CD8-positive, alpha-beta memory T cell (primary cell): ENCODE measurements around the gene ITGAX. TPM values are rescaled to one million over a fixed set of nuclear protein-coding genes. Genes with fewer than 3 reads are reported as not detected.

Experiments used
- CTCF ChIA-PET: fragments of 350-600 bp; sonication (Branson Sonifier 250); formaldehyde crosslinking; loops from one replicate; lab custom pipeline; 2021; ENCODE audit warnings: antibody characterized with exemption; lab: Charles Lee
- POLR2A ChIA-PET: fragments of 350-600 bp; sonication (Branson Sonifier 250); formaldehyde crosslinking; loops from one replicate; lab custom pipeline; 2021; ENCODE audit warnings: antibody characterized with exemption; lab: Charles Lee
- DNase-seq, 5 donors: peaks; one replicate each; pipeline versions ENCODE4 v3.0.0 to v3.0.0-alpha.2; 2020 to 2022; ENCODE audit warnings: mixed read lengths in 1 of 5
- H3K27ac ChIP-seq: one replicate; pipeline ENCODE4 v1.7.0; 2013; ENCODE audit warnings: low read depth, mild to moderate bottlenecking, low read length, moderate library complexity
- H3K27me3 ChIP-seq: 2 replicates; pipeline ENCODE4 v1.7.0; 2013; ENCODE audit warnings: low read length, mild to moderate bottlenecking; ENCODE audit not compliant: insufficient read depth, poor library complexity, severe bottlenecking
- H3K36me3 ChIP-seq: 2 replicates; pipeline ENCODE4 v1.7.0; 2013; ENCODE audit warnings: mild to moderate bottlenecking, low read length, moderate library complexity; ENCODE audit not compliant: insufficient read depth
- H3K4me1 ChIP-seq: 2 replicates; pipeline ENCODE4 v1.7.0; 2013; ENCODE audit warnings: mild to moderate bottlenecking, low read length, moderate library complexity; ENCODE audit not compliant: insufficient read depth
- H3K4me3 ChIP-seq: 2 replicates; pipeline ENCODE4 v1.7.0; 2013; ENCODE audit warnings: mild to moderate bottlenecking, low read length
- H3K9me3 ChIP-seq: 2 replicates; pipeline ENCODE4 v1.7.0; 2013; ENCODE audit warnings: mild to moderate bottlenecking, low read length
- H3K27ac Mint-ChIP-seq, 8 donors: one replicate each; pipeline ENCODE4 v1.8.0; 2020 to 2021; ENCODE audit warnings: mixed read lengths in 8 of 8, mild to moderate bottlenecking in 6 of 8, inconsistent platforms in 3 of 8, moderate library complexity in 3 of 8
- H3K27me3 Mint-ChIP-seq, 2 donors: one replicate each; pipeline ENCODE4 v1.8.0; 2020 to 2021; ENCODE audit warnings: mixed read lengths in 2 of 2, mild to moderate bottlenecking in 1 of 2, moderate library complexity in 1 of 2
- H3K36me3 Mint-ChIP-seq, 3 donors: one replicate each; pipeline ENCODE4 v1.8.0; 2020 to 2021; ENCODE audit warnings: mixed read lengths in 3 of 3, inconsistent platforms in 1 of 3, mild to moderate bottlenecking in 1 of 3
- H3K4me1 Mint-ChIP-seq, 3 donors: one replicate each; pipeline ENCODE4 v1.8.0; 2020 to 2021; ENCODE audit warnings: mixed read lengths in 3 of 3, inconsistent platforms in 1 of 3, mild to moderate bottlenecking in 1 of 3
- H3K4me3 Mint-ChIP-seq, 7 donors: one replicate each; pipeline ENCODE4 v1.8.0; 2020 to 2021; ENCODE audit warnings: mixed read lengths in 7 of 7, mild to moderate bottlenecking in 6 of 7, moderate library complexity in 4 of 7, inconsistent platforms in 2 of 7
- H3K9me3 Mint-ChIP-seq, 5 donors: one replicate each; pipeline ENCODE4 v1.8.0; 2020 to 2022; ENCODE audit warnings: mixed read lengths in 5 of 5, mild to moderate bottlenecking in 3 of 5, moderate library complexity in 2 of 5, inconsistent platforms in 1 of 5
- polyA plus RNA-seq: library from polyadenylated mRNA; unstranded; fragments of 300-500 nt; fragmentation: Illumina TruSeq; gene quantifications from one replicate; pipeline ENCODE4 v1.2.3, GENCODE V29; 2021
- total RNA-seq, 2 experiments: library from RNA; stranded (reverse); gene quantifications; one replicate each; pipeline ENCODE4 v1.2.3, GENCODE V29; 2021

Gene ITGAX
- total and polyA plus RNA-seq, 3 experiments from 2014 or later = 0.46 to 2.7 (median 2.1) TPM

DNA sequence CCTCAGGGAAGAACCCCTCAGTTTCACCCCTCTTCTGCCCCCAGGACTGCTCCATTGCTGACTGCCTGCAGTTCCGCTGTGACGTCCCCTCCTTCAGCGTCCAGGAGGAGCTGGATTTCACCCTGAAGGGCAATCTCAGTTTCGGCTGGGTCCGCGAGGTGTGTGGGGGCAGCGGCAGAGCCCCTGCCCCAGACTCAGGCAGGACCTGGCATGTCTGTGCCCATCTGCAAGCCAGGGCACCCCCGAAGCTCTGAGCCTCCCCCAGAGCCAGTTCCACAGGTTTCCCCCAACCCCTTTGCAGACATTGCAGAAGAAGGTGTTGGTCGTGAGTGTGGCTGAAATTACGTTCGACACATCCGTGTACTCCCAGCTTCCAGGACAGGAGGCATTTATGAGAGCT, 68.8 kb downstream of the ITGAX start:
- H3K9me3 ChIP-seq = no peaks in the 10 kb centered on the region
- peaks cover 0 to 4% of the 10 kb centered on the region in 2 donors for H3K27me3 Mint-ChIP-seq
- no peaks in the 10 kb centered on the region for H3K36me3 Mint-ChIP-seq
- no peak overlapping the region for H3K4me3 ChIP-seq
- no peak overlapping the region for H3K27ac ChIP-seq
- H3K9me3 Mint-ChIP-seq = no peaks in the 10 kb centered on the region
- H3K4me1 Mint-ChIP-seq = peaks cover 41 to 58% (median 42%) of the 10 kb centered on the region in 3 donors
- no peaks in the 10 kb centered on the region for H3K27me3 ChIP-seq
- ChIA-PET POLR2A (no interaction called here), CTCF (no interaction called here)
- peaks cover 25% of the 10 kb centered on the region for H3K4me1 ChIP-seq
- peak overlapping the region in 3 of 7 donors; percentile 33 to 45 (median 44) for H3K4me3 Mint-ChIP-seq
- no peaks in the 10 kb centered on the region for H3K36me3 ChIP-seq
- DNase-seq = no peak
- H3K27ac Mint-ChIP-seq = peak overlapping the region in 1 of 8 donors; percentile 33

GRCh38 chr16:31427441-31428278, 72.7 kb downstream of the ITGAX start:
- no peaks in the 10 kb centered on the region for H3K36me3 ChIP-seq
- H3K9me3 ChIP-seq = no peaks in the 10 kb centered on the region
- H3K4me1 ChIP-seq = peaks cover 6% of the 10 kb centered on the region
- Mint-ChIP-seq H3K27ac (peak overlapping the region in 3 of 8 donors; percentile 7 to 68 (median 58)), H3K36me3 (no peaks in the 10 kb centered on the region), H3K27me3 (peaks cover 0 to 4% of the 10 kb centered on the region in 2 donors), H3K4me3 (peak overlapping the region; percentile 19 to 85 (median 67)), H3K4me1 (peaks cover 14 to 33% (median 25%) of the 10 kb centered on the region in 3 donors), H3K9me3 (no peaks in the 10 kb centered on the region)
- CTCF ChIA-PET = interaction anchor here (0.7 kb wide), 1 partner anchor 285 kb away, joined by 3 read pairs; no protein-coding TSS in a partner anchor
- no peak overlapping the region for H3K4me3 ChIP-seq
- peak; percentile 57 to 81 (median 70) for DNase-seq
- POLR2A ChIA-PET = no interaction called here
- H3K27ac ChIP-seq = no peak overlapping the region
- H3K27me3 ChIP-seq = no peaks in the 10 kb centered on the region

- ChIA-PET CTCF (interaction anchor here (1.5 kb wide), 1 partner anchor 15 kb away, joined by 5 read pairs; the partner anchor contains the start of gene ZNF843), POLR2A (no interaction called here)
- Histone ChIP-seq H3K9me3 (no peaks in the 10 kb centered on the region), H3K36me3 (no peaks in the 10 kb centered on the region), H3K27ac (no peak within 1 kb of the TSS), H3K4me1 (peaks cover 5% of the 10 kb centered on the region), H3K4me3 (no peak within 1 kb of the TSS), H3K27me3 (no peaks in the 10 kb centered on the region)
- H3K4me3 Mint-ChIP-seq = peak within 1 kb of the TSS; percentile 58 to 85 (median 69)
- peak within 1 kb of the TSS in 7 of 8 donors; percentile 7 to 97 (median 68) for H3K27ac Mint-ChIP-seq
- H3K9me3 Mint-ChIP-seq = no peaks in the 10 kb centered on the region
- peaks cover 8 to 27% (median 21%) of the 10 kb centered on the region in 3 donors for H3K4me1 Mint-ChIP-seq
- no peak for DNase-seq
- peaks cover 0 to 4% of the 10 kb centered on the region in 2 donors for H3K27me3 Mint-ChIP-seq
- H3K36me3 Mint-ChIP-seq = no peaks in the 10 kb centered on the region
These were observed 73.3 kb downstream of the ITGAX start, which contains the start of gene COX6A2 for GRCh38 chr16:31428279-31428597. TSS of gene COX6A2 (minus strand) at chr16:31428360. CDS start at chr16:31428325, 35 bp downstream.

DNA sequence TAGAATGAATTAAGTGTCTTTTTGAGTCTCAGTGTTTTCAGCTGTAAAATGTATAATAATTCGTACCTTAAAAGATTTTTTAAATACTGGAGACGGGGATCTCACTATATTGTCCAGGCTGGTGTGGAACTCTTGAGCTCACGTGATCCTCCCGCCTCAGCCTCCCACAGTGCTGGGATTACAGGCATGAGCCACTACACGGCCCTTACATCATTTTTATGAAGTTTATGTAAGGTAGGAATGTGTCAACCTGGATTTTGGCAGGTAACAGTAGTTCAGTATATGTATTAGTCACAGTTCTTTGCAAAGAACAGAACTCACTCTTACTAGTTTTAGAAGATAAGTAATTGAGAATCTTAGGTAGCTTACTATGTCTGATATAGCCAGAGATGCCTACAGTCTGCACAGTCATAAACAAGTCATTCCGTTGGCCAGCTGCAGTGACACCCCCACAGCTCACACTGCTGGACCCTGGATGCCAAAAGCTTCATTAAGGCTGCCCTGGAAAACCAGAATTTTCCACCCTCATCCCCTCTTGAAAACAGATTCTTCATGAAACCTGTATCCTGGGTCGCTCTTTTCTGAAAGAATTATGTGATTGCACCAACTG, 73.8 kb downstream of the ITGAX start:
- no peaks in the 10 kb centered on the region for H3K36me3 ChIP-seq
- Mint-ChIP-seq H3K27ac (peak overlapping the region in 4 of 8 donors; percentile 26 to 68 (median 54)), H3K4me3 (peak overlapping the region in 5 of 7 donors; percentile 28 to 83 (median 59)), H3K36me3 (no peaks in the 10 kb centered on the region), H3K4me1 (peaks cover 4 to 22% (median 18%) of the 10 kb centered on the region in 3 donors), H3K27me3 (peaks cover 0 to 4% of the 10 kb centered on the region in 2 donors), H3K9me3 (no peaks in the 10 kb centered on the region)
- H3K9me3 ChIP-seq = no peaks in the 10 kb centered on the region
- CTCF ChIA-PET = interaction anchor here (1.5 kb wide), 1 partner anchor 14 kb away, joined by 5 read pairs; the partner anchor contains the start of gene ZNF843
- no peak overlapping the region for H3K4me3 ChIP-seq
- POLR2A ChIA-PET = no interaction called here
- H3K4me1 ChIP-seq = peaks cover 5% of the 10 kb centered on the region
- no peak overlapping the region for H3K27ac ChIP-seq
- no peaks in the 10 kb centered on the region for H3K27me3 ChIP-seq
- DNase-seq = no peak

- Mint-ChIP-seq H3K9me3 (no peaks in the 10 kb centered on the region), H3K27ac (peak overlapping the region in 1 of 8 donors; percentile 68), H3K4me1 (peaks cover 4 to 19% (median 16%) of the 10 kb centered on the region in 3 donors), H3K36me3 (no peaks in the 10 kb centered on the region), H3K4me3 (peak overlapping the region in 1 of 7 donors; percentile 58), H3K27me3 (peaks cover 0 to 4% of the 10 kb centered on the region in 2 donors)
- no peak overlapping the region for H3K4me3 ChIP-seq
- DNase-seq = no peak
- H3K27ac ChIP-seq = no peak overlapping the region
- CTCF ChIA-PET = interaction anchor here (1.3 to 1.5 kb wide), 2 partner anchors 14 to 287 kb away, joined by 4 to 5 read pairs; partner anchors contain the start of gene ZNF843
- no peaks in the 10 kb centered on the region for H3K9me3 ChIP-seq
- peaks cover 5% of the 10 kb centered on the region for H3K4me1 ChIP-seq
- no peaks in the 10 kb centered on the region for H3K36me3 ChIP-seq
- H3K27me3 ChIP-seq = no peaks in the 10 kb centered on the region
- POLR2A ChIA-PET = no interaction called here
These were observed 74.3 kb downstream of the ITGAX start for GRCh38 chr16:31429314-31429713.

GRCh38 chr16:31429796-31430195, 74.8 kb downstream of the ITGAX start:
- peaks cover 4 to 19% (median 16%) of the 10 kb centered on the region in 3 donors for H3K4me1 Mint-ChIP-seq
- H3K27me3 ChIP-seq = no peaks in the 10 kb centered on the region
- POLR2A ChIA-PET = no interaction called here
- no peak overlapping the region for H3K4me3 Mint-ChIP-seq
- H3K27ac ChIP-seq = no peak overlapping the region
- no peak for DNase-seq
- H3K4me3 ChIP-seq = no peak overlapping the region
- CTCF ChIA-PET = interaction anchor here (1.1 to 1.5 kb wide), 3 partner anchors 13 to 287 kb away, joined by 3 to 5 read pairs (median 4); partner anchors contain the start of gene ZNF843
- peaks cover 5% of the 10 kb centered on the region for H3K4me1 ChIP-seq
- H3K9me3 Mint-ChIP-seq = no peaks in the 10 kb centered on the region
- no peaks in the 10 kb centered on the region for H3K36me3 ChIP-seq
- no peaks in the 10 kb centered on the region for H3K36me3 Mint-ChIP-seq
- peaks cover 0 to 4% of the 10 kb centered on the region in 2 donors for H3K27me3 Mint-ChIP-seq
- H3K9me3 ChIP-seq = no peaks in the 10 kb centered on the region
- H3K27ac Mint-ChIP-seq = no peak overlapping the region

GRCh38 chr16:31430380-31431052, 75.5 kb downstream of the ITGAX start:
- Histone ChIP-seq H3K9me3 (no peaks in the 10 kb centered on the region), H3K4me1 (peaks cover 5% of the 10 kb centered on the region), H3K36me3 (no peaks in the 10 kb centered on the region), H3K4me3 (no peak overlapping the region), H3K27me3 (no peaks in the 10 kb centered on the region), H3K27ac (no peak overlapping the region)
- H3K27ac Mint-ChIP-seq = peak overlapping the region in 2 of 8 donors; percentile 58 to 71
- DNase-seq = no peak
- ChIA-PET POLR2A (no interaction called here), CTCF (interaction anchor here (1.1 to 1.3 kb wide), 3 partner anchors 10 to 288 kb away, joined by 3 to 4 read pairs (median 3); no protein-coding TSS in a partner anchor)
- H3K9me3 Mint-ChIP-seq = no peaks in the 10 kb centered on the region
- H3K36me3 Mint-ChIP-seq = no peaks in the 10 kb centered on the region
- peaks cover 0 to 4% of the 10 kb centered on the region in 2 donors for H3K27me3 Mint-ChIP-seq
- H3K4me1 Mint-ChIP-seq = peaks cover 4 to 19% (median 16%) of the 10 kb centered on the region in 3 donors
- no peak overlapping the region for H3K4me3 Mint-ChIP-seq
